GM18873 (cell line): ENCODE data around the gene CHAF1A.

ENCODE experiments used
- ATAC-seq: cut with Tn5 transposase; IDR thresholded peaks from one replicate; pipeline ENCODE4 v1.9.1; 2021; ENCODE audit warnings: mild to moderate bottlenecking, moderate library complexity, moderate number of reproducible peaks; ENCODE audit not compliant: unreplicated experiment, low FRiP score

Gene CHAF1A

DNA sequence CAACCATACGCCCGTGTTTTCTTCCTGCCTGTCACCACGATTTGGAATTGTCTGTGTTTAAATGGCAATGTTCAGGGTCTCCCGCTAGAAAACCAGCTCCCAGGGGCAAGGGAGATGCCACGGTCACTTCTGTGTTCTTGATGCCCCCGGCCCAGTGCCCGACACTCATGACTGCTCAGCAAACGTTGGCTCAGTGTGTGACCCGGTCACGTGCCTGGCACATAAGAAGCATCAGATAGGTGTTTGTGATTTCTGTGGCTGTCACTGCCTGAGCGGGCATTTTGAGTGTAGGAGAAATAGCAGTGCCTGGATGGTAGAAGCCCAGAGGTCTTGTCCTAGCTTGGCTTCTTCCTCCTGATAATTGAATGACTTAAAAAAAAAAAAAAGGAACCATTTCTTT lies 85.1 kb downstream of the CHAF1A start:
- no peak for ATAC-seq

GRCh38 chr19:4488496-4488895 lies 86.1 kb downstream of the CHAF1A start:
- ATAC-seq: no peak

DNA sequence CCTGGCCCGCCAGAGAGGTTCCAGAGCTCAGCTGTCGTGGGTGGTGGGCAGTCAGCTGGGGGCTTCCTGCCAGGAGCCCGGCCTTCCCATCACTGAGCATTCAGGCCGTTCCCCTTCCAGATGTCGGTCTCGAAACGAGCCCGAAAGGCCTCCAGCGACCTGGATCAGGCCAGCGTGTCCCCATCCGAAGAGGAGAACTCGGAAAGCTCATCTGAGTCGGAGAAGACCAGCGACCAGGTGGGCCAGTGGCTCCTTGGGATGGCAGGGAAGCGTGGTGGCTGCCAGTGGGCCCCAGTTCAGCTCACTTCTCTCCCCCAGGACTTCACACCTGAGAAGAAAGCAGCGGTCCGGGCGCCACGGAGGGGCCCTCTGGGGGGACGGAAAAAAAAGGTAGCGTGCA lies 89.0 kb downstream of the CHAF1A start:
- no peak for ATAC-seq

DNA sequence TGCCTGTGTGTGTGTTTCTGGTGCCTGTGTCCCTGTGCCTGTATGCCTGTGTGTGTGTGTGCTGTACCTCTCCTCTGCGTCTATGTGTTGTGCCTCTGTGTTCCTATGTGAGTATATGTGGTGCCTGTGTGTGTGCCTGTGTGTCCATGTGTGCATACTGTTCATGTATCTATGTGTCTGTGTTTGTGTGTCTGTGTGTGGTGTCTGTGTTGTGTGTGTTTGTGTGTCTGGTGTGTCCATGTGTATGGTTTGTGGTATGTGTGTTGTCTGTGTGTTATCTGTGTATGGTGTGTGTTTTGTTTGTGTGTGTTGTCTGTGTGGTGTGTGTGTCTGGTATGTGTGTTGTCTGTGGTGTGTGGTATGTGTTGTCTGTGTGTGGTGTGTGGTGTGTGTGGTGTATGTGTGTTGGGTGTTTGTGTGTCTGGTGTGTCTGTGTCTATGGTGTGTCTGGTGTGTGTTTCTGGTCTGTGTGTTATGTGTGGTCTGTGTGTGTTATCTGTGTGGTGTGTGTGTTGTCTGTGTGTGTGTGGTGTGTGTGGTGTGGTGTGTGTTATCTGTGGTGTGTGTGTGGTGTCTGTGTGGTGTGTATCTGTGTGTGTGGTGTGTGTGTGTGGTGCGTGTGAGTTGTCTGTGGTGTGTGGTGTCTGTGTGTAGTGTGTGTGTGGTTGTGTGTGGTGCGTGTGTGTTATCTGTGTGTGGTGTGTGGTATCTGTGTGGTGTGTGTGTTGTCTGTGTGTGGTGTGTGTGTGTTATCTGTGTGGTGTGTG lies 90.1 kb downstream of the CHAF1A start:
- no peak for ATAC-seq
